GM10248 (cell line): Measurements from ENCODE around the gene OTOP2.

Source experiments
- CTCF ChIA-PET: fragments of 300-600 bp; sonication (Branson Sonifier 250); formaldehyde crosslinking; extraction: SDS; loops from one replicate; lab custom pipeline; 2021; ENCODE audit warnings: antibody characterized with exemption; lab: Yijun Ruan, JAX
- POLR2A ChIA-PET: fragments of 350-650 bp; sonication (Branson Sonifier 250); formaldehyde crosslinking; extraction: SDS; loops from one replicate; lab custom pipeline; 2020; ENCODE audit warnings: antibody characterized with exemption; lab: Yijun Ruan, JAX
- DNase-seq: peaks from one replicate; pipeline ENCODE4 v3.0.0; 2012; ENCODE audit errors: extremely low spot score
- TF ChIP-seq, protein P1 (sequence below): IDR thresholded peaks from 2 replicates; pipeline ENCODE4 v1.5.1; 2012; ENCODE audit warnings: mild to moderate bottlenecking, low read depth; ENCODE audit errors: extremely low read depth, missing control alignments, control extremely low read depth

Gene OTOP2

DNA sequence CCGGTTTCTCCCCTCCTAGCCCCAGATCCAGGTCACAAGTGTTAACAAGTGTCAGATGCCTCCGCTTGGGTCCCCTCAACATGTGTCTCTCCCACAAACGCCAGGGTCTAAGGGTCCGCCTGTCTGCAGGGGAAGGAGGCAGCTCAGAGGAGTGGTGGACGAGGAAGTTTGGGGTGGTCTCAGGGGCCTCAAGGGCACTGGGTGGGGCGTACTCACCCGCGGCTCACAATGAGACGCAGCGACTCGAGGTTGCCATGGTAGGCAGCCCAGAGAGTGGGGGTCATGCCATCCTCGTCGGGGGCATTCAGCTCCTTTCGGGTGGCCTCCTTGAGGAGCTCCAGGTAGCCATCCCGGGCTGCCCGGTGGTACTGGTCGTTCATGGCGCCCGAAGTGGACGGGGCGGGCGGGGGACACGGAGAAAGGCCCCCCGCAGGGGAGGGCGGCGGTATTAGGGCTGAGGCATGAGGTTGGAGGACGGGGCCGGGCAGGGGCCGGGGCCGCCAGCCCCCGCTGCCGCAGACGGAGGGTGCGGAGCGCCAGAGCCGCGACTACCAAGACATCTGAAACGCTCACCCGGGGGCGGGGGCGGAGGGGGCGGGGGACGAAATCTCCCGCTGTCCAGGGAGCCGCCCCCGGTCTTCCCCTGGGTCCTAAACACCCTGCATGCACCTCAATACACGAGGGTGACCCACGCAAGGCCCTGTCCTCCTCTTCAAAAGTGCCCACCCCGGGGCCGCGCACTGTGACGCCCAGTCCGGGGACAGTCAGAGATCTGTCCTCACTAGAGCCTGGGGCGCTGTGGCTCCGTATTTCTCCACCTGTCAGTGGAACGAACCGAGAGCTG, 1.2 kb upstream of the OTOP2 start, which contains the start of gene USH1G:
USH1G (minus strand) TSS at position 562 of the 844 bp plus-strand sequence; CDS start at position 380, 182 bp downstream.
- ChIA-PET POLR2A (no interaction called here), CTCF (interaction anchor here (0.9 to 17.8 kb wide), 14 partner anchors 9 to 279 kb away, joined by 3 to 390 read pairs (median 4); no protein-coding TSS in a partner anchor)
- DNase-seq = peak; percentile 60
- TF ChIP-seq, protein P1, sequence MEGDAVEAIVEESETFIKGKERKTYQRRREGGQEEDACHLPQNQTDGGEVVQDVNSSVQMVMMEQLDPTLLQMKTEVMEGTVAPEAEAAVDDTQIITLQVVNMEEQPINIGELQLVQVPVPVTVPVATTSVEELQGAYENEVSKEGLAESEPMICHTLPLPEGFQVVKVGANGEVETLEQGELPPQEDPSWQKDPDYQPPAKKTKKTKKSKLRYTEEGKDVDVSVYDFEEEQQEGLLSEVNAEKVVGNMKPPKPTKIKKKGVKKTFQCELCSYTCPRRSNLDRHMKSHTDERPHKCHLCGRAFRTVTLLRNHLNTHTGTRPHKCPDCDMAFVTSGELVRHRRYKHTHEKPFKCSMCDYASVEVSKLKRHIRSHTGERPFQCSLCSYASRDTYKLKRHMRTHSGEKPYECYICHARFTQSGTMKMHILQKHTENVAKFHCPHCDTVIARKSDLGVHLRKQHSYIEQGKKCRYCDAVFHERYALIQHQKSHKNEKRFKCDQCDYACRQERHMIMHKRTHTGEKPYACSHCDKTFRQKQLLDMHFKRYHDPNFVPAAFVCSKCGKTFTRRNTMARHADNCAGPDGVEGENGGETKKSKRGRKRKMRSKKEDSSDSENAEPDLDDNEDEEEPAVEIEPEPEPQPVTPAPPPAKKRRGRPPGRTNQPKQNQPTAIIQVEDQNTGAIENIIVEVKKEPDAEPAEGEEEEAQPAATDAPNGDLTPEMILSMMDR = no peak

DNA sequence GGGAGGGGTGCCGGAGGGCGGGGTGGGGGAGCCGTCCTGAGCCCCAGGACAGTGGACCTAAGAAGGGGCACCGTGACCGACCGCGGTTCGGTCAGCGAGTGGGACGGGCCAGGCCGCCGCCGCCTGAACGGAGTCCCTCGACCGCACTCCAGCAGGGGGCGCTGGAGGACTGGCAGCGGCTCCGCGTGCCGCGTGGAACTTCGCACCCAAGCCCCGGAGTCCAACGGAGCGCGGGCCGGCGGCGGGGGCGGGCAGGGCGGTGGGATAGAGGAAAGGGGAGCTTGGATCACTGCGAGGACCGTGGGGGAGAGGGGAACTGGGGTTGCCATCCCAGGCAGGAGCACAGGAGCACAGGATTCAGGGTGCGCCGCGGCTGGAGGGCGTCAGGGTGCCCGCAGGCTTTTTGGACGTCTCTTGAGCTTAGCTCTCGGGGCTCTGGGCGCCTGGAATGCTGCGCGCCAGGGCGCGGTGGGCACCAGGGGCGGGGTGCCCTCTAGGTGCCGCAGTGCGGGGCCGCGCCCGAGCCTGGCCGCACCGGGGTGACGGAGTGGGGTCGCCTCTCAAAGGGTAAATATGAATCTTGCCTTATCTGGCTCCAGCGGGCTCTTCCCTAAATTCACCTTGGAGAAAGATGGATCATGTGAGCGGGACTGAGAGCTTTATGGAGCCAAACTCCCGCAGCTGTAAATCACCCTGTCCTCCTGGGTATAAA, 379 bp upstream of the OTOP2 start:
- TF ChIP-seq, protein P1 = peak; percentile 89
- DNase-seq = peak; percentile 87
- ChIA-PET CTCF (interaction anchor here (0.8 to 17.8 kb wide), 22 partner anchors 10 to 278 kb away, joined by 3 to 390 read pairs (median 3); no protein-coding TSS in a partner anchor), POLR2A (no interaction called here)

DNA sequence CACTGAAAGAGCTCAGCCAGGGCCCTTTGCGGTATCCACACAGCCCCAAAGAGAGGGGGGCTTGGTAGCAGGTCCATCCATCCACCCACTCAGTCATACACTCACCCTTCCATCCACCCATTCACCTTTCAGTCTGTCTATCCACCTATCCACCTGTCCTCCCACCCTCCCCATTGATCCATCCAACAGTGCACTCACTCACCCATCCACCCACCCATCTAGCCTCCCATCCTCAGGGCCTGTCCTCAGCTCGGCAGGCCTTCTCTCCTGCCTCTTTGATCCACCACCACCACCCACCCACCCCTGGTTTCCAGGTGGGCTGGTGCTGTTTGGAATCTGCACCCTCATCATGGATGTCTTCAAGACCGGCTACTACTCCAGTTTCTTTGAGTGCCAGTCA, 1.2 kb downstream of the OTOP2 start:
- no peak for DNase-seq
- POLR2A ChIA-PET = interaction anchor here (0.6 kb wide), 1 partner anchor 34 kb away, joined by 6 read pairs; no protein-coding TSS in a partner anchor
- TF ChIP-seq, protein P1 = no peak
- CTCF ChIA-PET = interaction anchor here (0.9 to 17.8 kb wide), 5 partner anchors 8 to 249 kb away, joined by 3 to 390 read pairs (median 6); no protein-coding TSS in a partner anchor

DNA sequence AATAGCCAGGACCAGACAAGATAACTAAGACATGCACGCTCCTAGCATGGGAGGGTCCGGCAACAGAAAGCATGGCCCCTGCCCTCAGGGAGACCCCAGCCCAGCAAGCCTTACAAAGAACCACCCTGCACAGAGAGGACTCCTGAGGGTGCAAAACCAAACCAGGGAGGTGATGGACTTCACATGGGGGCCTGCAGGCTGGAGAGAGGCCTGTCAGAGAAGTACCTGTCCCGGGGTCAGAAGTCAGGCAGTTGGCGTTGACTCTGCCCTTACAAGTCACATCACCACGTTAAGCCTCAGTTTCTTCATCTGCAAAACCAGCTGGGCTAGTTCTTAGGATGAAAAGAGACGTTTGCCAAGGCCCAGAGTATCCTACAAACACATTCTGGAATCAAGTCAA, 4.7 kb downstream of the OTOP2 start:
- ChIA-PET POLR2A (no interaction called here), CTCF (interaction anchor here (1.4 to 17.8 kb wide), 2 partner anchors 30 to 311 kb away, joined by 3 to 390 read pairs; no protein-coding TSS in a partner anchor)
- no peak for DNase-seq
- TF ChIP-seq, protein P1 = no peak

DNA sequence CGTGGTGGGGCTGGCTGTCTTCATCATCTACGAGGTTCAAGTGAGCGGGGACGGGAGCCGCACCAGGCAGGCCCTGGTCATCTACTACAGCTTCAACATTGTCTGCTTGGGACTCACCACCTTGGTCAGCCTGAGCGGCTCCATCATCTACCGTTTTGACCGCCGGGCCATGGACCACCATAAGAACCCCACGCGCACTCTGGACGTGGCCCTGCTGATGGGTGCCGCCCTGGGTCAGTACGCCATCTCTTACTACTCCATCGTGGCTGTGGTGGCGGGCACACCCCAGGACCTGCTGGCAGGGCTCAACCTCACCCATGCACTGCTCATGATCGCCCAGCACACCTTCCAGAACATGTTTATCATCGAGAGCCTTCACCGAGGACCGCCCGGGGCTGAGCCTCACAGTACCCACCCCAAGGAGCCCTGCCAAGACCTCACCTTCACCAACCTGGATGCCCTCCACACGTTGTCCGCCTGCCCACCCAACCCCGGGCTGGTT, 6.5 kb downstream of the OTOP2 start:
- ChIA-PET CTCF (interaction anchor here (1.2 to 17.8 kb wide), 2 partner anchors 9 to 28 kb away, joined by 5 to 390 read pairs; no protein-coding TSS in a partner anchor), POLR2A (no interaction called here)
- TF ChIP-seq, protein P1 = no peak
- DNase-seq = no peak

DNA sequence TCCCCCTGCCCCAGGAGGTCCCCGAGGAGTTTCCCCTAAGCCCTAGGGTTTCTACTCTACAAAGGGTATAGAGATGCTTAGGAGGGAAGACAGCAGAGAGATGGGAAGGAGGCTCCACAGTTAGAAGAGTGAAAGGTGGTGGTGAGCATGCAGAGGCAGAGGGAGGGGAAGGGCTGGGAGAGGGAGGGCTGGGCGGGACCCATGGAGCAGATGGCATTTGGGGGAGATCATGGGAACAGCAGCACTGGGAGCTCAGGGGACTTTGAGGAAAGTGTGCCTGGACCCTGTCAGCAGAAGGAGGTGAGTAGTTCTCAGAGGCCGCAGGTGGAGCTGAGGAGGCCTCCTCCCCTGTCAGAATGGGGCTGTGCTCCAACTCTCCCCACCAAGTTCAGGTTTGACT, 11.0 kb downstream of the OTOP2 start:
- no peak for DNase-seq
- TF ChIP-seq, protein P1 = no peak
- ChIA-PET POLR2A (no interaction called here), CTCF (interaction anchor here (1.0 to 17.8 kb wide), 2 partner anchors 10 to 24 kb away, joined by 4 to 390 read pairs; no protein-coding TSS in a partner anchor)
